Skeletal muscle tissue (tissue), 4 donors: ENCODE results near the gene PLPP2. TPM values are rescaled to one million over a fixed set of nuclear protein-coding genes. Genes with fewer than 3 reads are reported as not detected.

Source experiments
- H3K27ac ChIP-seq: one replicate; pipeline ENCODE4 v1.7.0; 2013; ENCODE audit warnings: mild to moderate bottlenecking, low read depth, low read length, inconsistent platforms
- H3K27me3 ChIP-seq, 3 donors: one replicate each; pipeline ENCODE4 v1.7.0; 2013; ENCODE audit warnings: low read length in 3 of 3; ENCODE audit not compliant: control insufficient read depth in 3 of 3, insufficient read depth in 3 of 3
- H3K36me3 ChIP-seq, 3 donors: one replicate each; pipeline ENCODE4 v1.7.0; 2013; ENCODE audit warnings: low read length in 3 of 3; ENCODE audit not compliant: control insufficient read depth in 3 of 3, insufficient read depth in 3 of 3
- H3K4me1 ChIP-seq, 3 donors: one replicate each; pipeline ENCODE4 v1.7.0; 2013; ENCODE audit warnings: low read length in 3 of 3, mild to moderate bottlenecking in 3 of 3; ENCODE audit not compliant: control insufficient read depth in 3 of 3, insufficient read depth in 3 of 3
- H3K4me3 ChIP-seq, 3 donors: one replicate each; pipeline ENCODE4 v1.7.0; 2013; ENCODE audit warnings: low read length in 3 of 3
- H3K9ac ChIP-seq, 3 donors: one replicate each; pipeline ENCODE4 v1.7.0; 2013; ENCODE audit warnings: low read length in 3 of 3, mild to moderate bottlenecking in 3 of 3, moderate library complexity in 2 of 3, low read depth in 1 of 3
- H3K9me3 ChIP-seq, 3 donors: one replicate each; pipeline ENCODE4 v1.7.0; 2013; ENCODE audit warnings: low read length in 3 of 3; ENCODE audit not compliant: control insufficient read depth in 3 of 3
- total RNA-seq: library from RNA; depleted of rRNA; stranded (reverse); fragments of >200 nt; gene quantifications from one replicate; pipeline ENCODE4 v1.2.3, GENCODE V29; 2014
- donor health status: Osteomylitis.

Gene PLPP2
- total RNA-seq, 1 donor from 2014 or later = 1.0 TPM

- Histone ChIP-seq H3K4me3 (peak overlapping the region; percentile 39 to 63 (median 58)), H3K27ac (no peak overlapping the region), H3K27me3 (no peaks in the 10 kb centered on the region), H3K9ac (peak overlapping the region in 1 of 3 donors; percentile 78), H3K9me3 (no peaks in the 10 kb centered on the region), H3K36me3 (peaks cover 24 to 47% (median 41%) of the 10 kb centered on the region in 3 donors), H3K4me1 (peaks cover 0 to 4% (median 0%) of the 10 kb centered on the region in 3 donors)
Measured at GRCh38 chr19:308471-309205, 17.4 kb upstream of the PLPP2 start.

- H3K36me3 ChIP-seq = peaks cover 21 to 45% (median 41%) of the 10 kb centered on the region in 3 donors
- H3K27ac ChIP-seq = no peak overlapping the region
- H3K4me3 ChIP-seq = peak overlapping the region in 2 of 3 donors; percentile 4 to 52
- peak overlapping the region in 1 of 3 donors; percentile 33 for H3K9ac ChIP-seq
- no peaks in the 10 kb centered on the region for H3K4me1 ChIP-seq
- no peaks in the 10 kb centered on the region for H3K9me3 ChIP-seq
- no peaks in the 10 kb centered on the region for H3K27me3 ChIP-seq
Measured at GRCh38 chr19:307793-308420, 16.7 kb upstream of the PLPP2 start.

GRCh38 chr19:307111-307531, 15.9 kb upstream of the PLPP2 start:
- no peak overlapping the region for H3K27ac ChIP-seq
- H3K4me1 ChIP-seq = no peaks in the 10 kb centered on the region
- H3K9ac ChIP-seq = no peak overlapping the region
- no peak overlapping the region for H3K4me3 ChIP-seq
- H3K36me3 ChIP-seq = peaks cover 21 to 45% (median 41%) of the 10 kb centered on the region in 3 donors
- H3K9me3 ChIP-seq = no peaks in the 10 kb centered on the region
- H3K27me3 ChIP-seq = no peaks in the 10 kb centered on the region

GRCh38 chr19:306151-306900, 15.1 kb upstream of the PLPP2 start:
- H3K4me1 ChIP-seq = no peaks in the 10 kb centered on the region
- peaks cover 21 to 40% (median 37%) of the 10 kb centered on the region in 3 donors for H3K36me3 ChIP-seq
- no peak overlapping the region for H3K27ac ChIP-seq
- no peak overlapping the region for H3K9ac ChIP-seq
- no peaks in the 10 kb centered on the region for H3K9me3 ChIP-seq
- no peak overlapping the region for H3K4me3 ChIP-seq
- H3K27me3 ChIP-seq = no peaks in the 10 kb centered on the region

GRCh38 chr19:305240-306150, 14.3 kb upstream of the PLPP2 start:
- no peaks in the 10 kb centered on the region for H3K9me3 ChIP-seq
- H3K4me3 ChIP-seq = no peak overlapping the region
- no peak overlapping the region for H3K27ac ChIP-seq
- peaks cover 16 to 33% (median 30%) of the 10 kb centered on the region in 3 donors for H3K36me3 ChIP-seq
- no peaks in the 10 kb centered on the region for H3K27me3 ChIP-seq
- no peaks in the 10 kb centered on the region for H3K4me1 ChIP-seq
- no peak overlapping the region for H3K9ac ChIP-seq

- H3K4me3 ChIP-seq = no peak overlapping the region
- H3K9ac ChIP-seq = no peak overlapping the region
- peaks cover 17 to 22% (median 18%) of the 10 kb centered on the region in 3 donors for H3K4me1 ChIP-seq
- peaks cover 37 to 42% (median 40%) of the 10 kb centered on the region in 3 donors for H3K27me3 ChIP-seq
- no peaks in the 10 kb centered on the region for H3K9me3 ChIP-seq
- H3K27ac ChIP-seq = peak overlapping the region; percentile 8
- H3K36me3 ChIP-seq = no peaks in the 10 kb centered on the region
Measured at GRCh38 chr19:296476-297225, 5.4 kb upstream of the PLPP2 start.

- Histone ChIP-seq H3K27me3 (peaks cover 40 to 44% (median 42%) of the 10 kb centered on the region in 3 donors), H3K4me3 (no peak overlapping the region), H3K9ac (peak overlapping the region in 1 of 3 donors; percentile 33), H3K27ac (peak overlapping the region; percentile 8), H3K36me3 (no peaks in the 10 kb centered on the region), H3K9me3 (no peaks in the 10 kb centered on the region), H3K4me1 (peaks cover 17 to 22% (median 18%) of the 10 kb centered on the region in 3 donors)
Measured at GRCh38 chr19:295687-296370, 4.6 kb upstream of the PLPP2 start.

GRCh38 chr19:294946-295686, 3.9 kb upstream of the PLPP2 start:
- H3K9me3 ChIP-seq = no peaks in the 10 kb centered on the region
- H3K27ac ChIP-seq = no peak overlapping the region
- peak overlapping the region in 2 of 3 donors; percentile 6 to 38 for H3K4me3 ChIP-seq
- H3K9ac ChIP-seq = no peak overlapping the region
- peaks cover 17 to 22% (median 18%) of the 10 kb centered on the region in 3 donors for H3K4me1 ChIP-seq
- no peaks in the 10 kb centered on the region for H3K36me3 ChIP-seq
- H3K27me3 ChIP-seq = peaks cover 47 to 49% (median 49%) of the 10 kb centered on the region in 3 donors
